GM12873 (cell line): ENCODE measurements around the gene GPR158.

Experiments
- CTCF ChIP-seq: IDR thresholded peaks from 2 replicates; pipeline ENCODE4 v1.5.1; 2012; ENCODE audit warnings: low read depth, mild to moderate bottlenecking, moderate library complexity, low read length, control low read depth; ENCODE audit not compliant: insufficient read depth; ENCODE audit errors: missing control alignments

The GPR158 gene

DNA sequence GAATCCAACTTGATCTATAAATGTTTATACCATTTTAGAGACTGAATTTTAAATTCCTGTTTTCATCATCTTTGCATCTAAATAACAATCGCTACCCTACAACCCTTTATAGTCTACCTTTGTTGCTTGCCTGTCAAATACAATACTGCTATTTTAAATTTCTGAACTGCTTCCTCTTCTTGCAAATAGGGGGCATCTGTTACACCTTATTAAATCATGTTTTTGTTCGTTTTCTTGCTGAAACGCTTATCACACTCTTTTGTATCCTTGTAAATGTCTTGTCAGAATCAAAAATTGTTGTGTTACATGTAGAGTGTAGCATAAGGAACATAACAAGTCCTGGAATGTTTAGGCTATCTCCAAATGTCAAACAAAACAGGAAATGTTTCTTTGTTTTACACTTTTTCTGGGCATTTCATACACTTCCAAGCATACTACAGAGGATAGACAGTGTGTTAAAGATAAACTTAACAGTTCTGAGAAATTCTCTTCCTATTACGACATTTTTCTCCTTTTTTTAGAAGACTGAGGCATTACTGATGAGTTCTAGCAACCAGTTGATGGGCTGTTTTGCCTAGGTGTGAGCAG, 281.3 kb downstream of the GPR158 start:
- no peak for TF ChIP-seq CTCF

DNA sequence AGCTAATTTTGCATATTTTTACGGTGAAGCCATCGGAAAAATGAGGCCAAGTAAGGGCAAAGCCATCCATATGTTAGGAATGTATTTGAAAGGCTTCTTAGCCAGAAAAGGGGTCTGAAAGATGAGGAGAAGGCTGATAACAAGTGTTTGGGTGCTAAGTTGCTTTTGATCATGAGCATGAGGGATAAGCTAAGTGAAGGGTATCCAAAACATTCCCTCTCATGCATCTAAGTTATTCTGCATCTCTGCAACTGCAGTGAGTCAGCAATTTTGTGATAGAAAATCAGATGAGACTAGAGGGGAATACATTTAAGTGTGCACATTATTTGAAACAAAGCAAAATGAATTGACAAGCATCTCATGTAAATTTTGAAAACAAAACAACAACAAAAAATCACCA, 282.8 kb downstream of the GPR158 start:
- TF ChIP-seq CTCF: no peak

- no peak for TF ChIP-seq CTCF
Observed at GRCh38 chr10:25465582-25466372, 291.0 kb downstream of the GPR158 start.

- TF ChIP-seq CTCF: no peak
Observed at GRCh38 chr10:25467881-25468280, 293.1 kb downstream of the GPR158 start.

- no peak for TF ChIP-seq CTCF
Observed at GRCh38 chr10:25481467-25481866, 306.7 kb downstream of the GPR158 start.

DNA sequence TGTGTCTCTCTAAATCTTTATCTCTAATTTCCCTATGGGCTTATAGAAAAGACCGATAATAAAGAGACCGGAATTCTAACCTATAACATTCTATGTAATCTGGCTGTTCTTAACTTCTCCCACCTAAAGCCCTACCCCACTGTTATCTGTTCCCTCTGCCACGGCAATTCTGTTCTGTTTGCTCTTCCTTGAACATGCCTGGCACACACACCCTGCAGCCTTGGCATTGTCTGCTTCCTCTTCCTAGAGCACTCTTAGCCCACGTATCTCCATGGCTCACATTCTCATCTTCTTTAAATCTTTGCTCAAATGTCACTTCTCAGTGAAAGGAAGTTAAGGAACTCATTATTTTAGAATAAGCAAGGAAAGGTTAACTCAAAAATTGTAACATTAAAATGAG, 309.2 kb downstream of the GPR158 start:
- no peak for TF ChIP-seq CTCF

GRCh38 chr10:25487266-25487665, 312.5 kb downstream of the GPR158 start:
- TF ChIP-seq CTCF: no peak
